ENCODE measurements around the gene PHC2.
"Not testable (repeated sequence)": the region's sequence is repeated elsewhere in the genome, so short reads cannot be mapped to it uniquely, and the experiment has no call there.

The PHC2 gene

DNA sequence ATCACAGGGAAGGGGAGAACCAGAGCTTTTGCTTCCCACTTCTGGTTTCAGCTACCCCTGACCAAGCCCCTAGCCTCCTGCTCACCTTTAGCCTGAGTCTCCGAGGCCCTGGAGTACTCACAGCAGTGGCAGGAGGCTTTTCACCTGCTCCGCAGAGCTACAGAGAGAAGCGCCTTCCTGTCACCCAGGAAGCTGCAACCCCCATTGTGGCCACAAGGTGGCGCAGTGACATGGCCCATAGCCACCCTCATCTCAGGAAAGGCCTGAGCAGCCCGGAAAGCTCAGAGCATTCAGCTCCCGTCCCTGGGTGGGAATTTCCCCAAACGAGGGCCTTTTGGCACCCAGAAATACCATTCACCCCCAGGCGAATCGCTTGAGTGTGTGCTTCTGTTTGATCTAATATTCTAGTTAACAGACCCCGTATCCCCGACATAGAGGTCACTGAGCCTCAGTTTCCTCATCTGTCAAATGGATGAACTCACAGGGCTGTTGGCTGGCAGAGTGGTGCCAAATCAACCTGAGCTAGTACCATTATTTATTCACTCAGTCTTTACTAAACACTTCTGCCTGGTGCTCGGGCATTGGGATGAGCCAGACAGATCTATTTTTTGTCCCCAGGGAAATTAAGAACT lies 135.3 kb downstream of the PHC2 start:
- TF ChIP-seq CTCF (IDR thresholded peaks at IDR 0.05; ENCODE audit: extremely low read depth, missing control alignments), result peak; percentile 79
- peak; percentile 89 for DNase-seq (ENCODE audit: low spot score)

GRCh38 chr1:33295023-33295422 lies 135.9 kb downstream of the PHC2 start:
- TF ChIP-seq CTCF (IDR thresholded peaks at IDR 0.05; ENCODE audit: extremely low read depth, missing control alignments), result no peak
- DNase-seq (ENCODE audit: low spot score), result no peak

GRCh38 chr1:33294071-33295010 lies 136.6 kb downstream of the PHC2 start:
- no peak for TF ChIP-seq CTCF (IDR thresholded peaks at IDR 0.05; ENCODE audit: extremely low read depth, missing control alignments)
- no peak for DNase-seq (ENCODE audit: low spot score)

GRCh38 chr1:33292726-33293340 lies 138.1 kb downstream of the PHC2 start:
- no peak for DNase-seq (ENCODE audit: low spot score)
- TF ChIP-seq CTCF (IDR thresholded peaks at IDR 0.05; ENCODE audit: extremely low read depth, missing control alignments), result no peak

GRCh38 chr1:33290615-33291014 lies 140.3 kb downstream of the PHC2 start:
- not testable (repeated sequence) for DNase-seq (ENCODE audit: low spot score)

GRCh38 chr1:33289858-33290154 lies 141.1 kb downstream of the PHC2 start:
- no peak for DNase-seq (ENCODE audit: low spot score)
- no peak for TF ChIP-seq CTCF (IDR thresholded peaks at IDR 0.05; ENCODE audit: extremely low read depth, missing control alignments)

DNA sequence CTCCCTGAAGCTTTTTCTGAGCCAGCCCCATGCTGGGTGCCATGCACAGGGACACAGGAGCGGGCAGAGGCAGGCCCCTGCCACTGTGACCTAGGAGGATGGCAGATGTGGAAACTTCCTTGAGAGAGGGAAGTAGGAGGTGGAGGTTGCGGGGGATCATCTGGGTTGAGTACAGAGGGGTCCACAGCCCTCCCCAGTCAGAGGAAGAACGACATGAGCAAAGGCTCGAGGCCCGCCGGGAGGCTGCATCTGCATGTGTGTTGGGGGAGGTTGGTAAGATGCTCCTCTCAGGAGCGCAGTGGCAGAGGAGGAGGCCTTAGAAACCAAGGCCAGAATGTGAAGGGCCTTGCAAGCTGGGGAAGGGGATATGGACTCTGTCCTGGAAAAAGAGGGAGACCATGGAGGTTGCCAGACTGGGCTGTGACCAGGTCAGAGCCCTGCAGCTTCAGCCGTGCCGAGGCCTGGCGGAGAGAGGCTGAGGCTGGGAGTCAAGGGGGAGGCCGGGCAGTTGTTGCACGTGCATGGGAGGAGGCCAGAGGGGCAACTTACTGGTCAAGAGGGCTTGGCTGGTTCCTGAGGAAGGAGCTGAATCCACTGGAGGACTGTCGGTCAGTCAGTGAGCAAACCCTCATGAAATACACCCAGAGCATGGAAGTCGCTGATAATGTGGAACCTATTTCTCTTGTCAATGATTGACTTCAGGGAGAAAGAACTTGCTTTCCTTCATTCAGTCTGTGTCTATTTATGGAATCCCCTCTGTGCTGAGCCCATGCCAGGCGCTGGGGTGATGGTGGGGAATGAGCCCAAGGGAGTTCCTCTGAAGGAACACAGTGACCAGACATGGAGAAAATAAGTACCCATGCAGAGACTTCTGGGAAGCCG lies 141.7 kb downstream of the PHC2 start:
- TF ChIP-seq CTCF (IDR thresholded peaks at IDR 0.05; ENCODE audit: extremely low read depth, missing control alignments), result no peak
- DNase-seq (ENCODE audit: low spot score), result no peak

All from GM20000 (cell line).